Fibroblast of skin of right biceps (primary cell): ENCODE measurements around the gene PRDX5.

ENCODE experiments used
- DNase-seq: peaks from one replicate; pipeline ENCODE4 v3.0.0-alpha.2; 2013

The PRDX5 gene

DNA sequence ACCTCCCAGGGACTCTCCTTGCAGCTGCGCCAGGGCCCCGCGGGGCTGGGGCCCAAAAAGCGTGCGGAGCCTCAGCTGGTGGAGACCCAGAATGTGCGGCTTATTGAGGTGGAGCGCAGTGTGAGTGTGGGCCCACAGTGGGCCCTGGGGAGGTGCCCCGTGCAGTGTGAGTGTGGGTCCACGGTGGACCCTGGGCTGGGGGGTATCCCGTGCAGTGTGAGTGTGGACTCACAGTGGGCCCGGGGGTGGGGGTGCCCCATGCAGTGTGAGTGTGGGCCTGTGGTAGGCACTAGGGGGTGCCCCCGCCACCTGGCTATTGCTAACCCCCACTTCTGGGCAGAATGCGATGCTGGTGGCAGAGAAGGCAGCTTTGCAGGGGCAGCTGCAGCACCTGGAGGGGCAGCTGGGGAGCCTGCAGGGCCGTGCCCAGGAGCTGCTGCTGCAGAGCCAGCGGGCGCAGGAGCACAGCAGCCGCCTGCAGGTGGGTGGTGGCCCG is 33.3 kb downstream of the PRDX5 start:
- DNase-seq, result no peak

DNA sequence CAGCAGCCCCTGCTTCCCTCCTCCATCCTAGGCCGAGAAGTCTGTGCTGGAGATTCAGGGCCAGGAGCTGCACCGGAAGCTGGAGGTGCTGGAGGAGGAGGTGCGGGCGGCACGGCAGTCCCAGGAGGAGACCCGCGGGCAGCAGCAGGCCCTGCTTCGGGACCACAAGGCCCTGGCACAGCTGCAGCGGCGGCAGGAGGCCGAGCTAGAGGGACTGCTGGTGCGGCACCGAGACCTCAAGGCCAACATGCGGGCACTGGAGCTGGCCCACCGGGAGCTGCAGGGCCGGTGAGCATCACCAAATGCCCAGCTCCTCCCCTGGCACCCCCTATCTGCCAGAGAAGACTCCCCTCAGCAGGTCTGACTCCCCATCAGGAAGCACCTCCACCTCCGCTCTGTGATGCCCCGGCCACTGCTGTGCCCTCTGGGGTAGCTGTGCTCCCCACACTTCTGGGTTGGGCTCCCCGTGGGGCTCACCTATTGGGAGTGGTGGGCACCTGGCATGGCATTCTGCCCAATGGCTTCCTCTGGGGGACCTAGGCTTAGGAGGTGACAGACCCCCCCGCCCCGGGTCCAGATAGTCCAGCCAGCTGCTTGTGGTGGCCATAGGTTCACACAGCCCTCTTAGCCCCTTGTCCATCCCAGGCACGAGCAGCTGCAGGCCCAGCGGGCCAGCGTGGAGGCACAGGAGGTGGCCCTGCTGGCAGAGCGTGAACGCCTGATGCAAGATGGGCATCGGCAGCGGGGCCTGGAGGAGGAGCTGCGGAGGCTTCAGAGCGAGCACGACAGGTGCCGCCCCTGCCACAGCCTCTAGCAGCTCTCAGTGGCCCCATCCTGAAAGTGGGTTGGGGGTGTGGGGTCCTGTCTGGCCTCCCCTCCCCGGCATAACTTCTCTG is 34.4 kb downstream of the PRDX5 start:
- DNase-seq, result no peak

DNA sequence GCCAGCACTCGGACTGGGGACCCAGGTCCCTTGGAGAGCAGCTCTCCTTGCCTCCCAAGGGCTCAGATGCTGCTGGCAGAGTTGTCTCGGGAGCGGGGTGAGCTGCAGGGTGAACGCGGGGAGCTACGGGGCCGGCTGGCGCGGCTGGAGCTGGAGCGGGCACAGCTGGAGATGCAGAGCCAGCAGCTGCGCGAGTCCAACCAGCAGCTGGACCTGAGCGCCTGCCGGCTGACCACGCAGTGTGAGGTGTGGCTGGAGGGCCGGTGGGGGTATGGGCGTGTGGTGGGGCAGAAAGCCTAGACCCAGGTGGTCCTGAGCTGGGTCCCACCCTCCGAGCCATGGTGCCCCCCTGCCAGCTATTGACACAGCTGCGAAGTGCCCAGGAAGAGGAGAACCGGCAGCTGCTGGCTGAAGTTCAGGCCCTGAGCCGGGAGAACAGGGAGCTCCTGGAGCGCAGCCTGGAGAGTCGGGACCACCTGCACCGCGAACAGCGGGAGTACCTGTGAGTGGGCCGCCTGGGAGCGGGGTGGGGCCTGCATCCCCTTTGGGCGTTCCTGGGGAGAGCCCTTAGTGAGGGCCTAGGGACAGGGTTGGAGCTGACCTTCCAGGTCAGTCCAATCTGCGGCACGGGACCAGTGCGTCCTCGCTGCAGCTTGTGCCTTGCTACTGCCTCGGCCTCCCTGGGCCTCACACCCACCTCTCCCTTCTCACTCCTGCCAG is 35.2 kb downstream of the PRDX5 start:
- no peak for DNase-seq

DNA sequence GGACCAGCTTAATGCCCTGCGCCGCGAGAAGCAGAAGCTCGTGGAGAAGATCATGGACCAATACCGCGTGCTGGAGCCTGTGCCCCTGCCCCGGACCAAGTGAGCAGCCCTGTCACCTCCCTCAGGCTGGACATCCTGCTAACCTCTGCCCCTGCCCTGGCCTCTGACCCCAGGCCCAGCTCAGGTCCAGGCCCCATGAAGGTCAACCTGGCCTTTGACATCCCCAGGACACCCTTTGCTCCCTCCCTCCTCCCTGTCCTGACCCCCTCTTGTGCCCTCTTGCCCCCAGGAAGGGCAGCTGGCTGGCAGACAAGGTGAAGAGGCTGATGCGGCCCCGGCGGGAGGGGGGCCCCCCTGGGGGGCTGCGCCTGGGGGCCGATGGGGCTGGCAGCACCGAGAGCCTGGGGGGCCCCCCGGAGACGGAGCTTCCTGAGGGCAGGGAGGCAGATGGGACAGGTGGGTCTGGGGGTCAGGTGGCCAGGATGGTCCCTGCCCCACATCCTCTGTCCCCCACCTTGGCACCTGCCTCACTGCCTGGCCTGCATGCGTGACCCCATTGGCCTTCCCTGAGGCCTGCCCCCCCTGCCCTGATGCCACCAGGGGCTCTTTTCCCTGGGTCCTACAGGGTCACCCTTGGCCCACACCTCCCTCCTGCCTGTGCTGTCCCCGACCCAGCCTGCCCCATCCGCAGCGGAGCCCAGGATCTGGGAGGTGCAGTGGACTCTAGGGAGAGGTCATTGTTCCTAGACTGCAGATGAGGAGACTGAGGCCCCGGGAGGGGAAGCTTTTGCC is 36.0 kb downstream of the PRDX5 start:
- DNase-seq, result no peak

DNA sequence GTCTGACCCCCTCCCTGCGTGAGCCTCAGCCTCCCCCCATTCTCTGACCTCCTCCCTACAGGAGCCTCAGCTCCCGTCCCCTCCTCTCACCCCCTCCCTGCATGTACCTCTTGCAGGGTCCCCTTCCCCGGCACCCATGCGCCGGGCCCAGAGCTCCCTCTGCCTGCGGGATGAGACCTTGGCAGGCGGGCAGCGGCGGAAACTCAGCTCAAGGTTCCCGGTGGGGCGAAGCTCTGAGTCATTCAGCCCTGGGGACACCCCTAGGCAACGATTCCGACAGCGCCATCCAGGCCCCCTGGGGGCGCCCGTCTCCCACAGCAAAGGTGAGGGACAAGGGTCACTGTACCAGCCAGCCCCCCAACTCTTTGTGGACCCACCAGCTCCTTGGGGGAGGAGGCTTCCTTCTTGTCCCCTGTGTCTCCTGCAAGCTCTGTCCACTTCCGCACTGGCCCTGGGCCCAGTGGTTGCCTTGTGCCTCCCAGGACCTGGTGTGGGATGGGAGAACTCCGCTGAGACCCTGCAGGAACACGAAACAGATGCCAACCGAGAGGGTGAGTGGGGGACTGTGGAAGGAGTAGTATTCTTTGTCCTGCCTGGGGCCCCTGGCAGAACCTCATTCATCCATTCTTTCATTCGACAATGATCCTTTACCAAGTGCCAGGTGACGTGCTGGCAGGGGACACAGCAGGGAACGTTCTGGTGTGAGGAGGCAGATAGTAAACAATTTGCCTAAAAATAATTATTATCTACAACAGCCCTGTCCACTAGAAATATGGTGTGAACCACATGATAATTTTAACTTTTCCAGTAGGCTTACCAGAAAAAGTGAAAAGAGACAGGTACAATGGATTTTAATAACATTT is 37.4 kb downstream of the PRDX5 start:
- DNase-seq, result peak; percentile 85

DNA sequence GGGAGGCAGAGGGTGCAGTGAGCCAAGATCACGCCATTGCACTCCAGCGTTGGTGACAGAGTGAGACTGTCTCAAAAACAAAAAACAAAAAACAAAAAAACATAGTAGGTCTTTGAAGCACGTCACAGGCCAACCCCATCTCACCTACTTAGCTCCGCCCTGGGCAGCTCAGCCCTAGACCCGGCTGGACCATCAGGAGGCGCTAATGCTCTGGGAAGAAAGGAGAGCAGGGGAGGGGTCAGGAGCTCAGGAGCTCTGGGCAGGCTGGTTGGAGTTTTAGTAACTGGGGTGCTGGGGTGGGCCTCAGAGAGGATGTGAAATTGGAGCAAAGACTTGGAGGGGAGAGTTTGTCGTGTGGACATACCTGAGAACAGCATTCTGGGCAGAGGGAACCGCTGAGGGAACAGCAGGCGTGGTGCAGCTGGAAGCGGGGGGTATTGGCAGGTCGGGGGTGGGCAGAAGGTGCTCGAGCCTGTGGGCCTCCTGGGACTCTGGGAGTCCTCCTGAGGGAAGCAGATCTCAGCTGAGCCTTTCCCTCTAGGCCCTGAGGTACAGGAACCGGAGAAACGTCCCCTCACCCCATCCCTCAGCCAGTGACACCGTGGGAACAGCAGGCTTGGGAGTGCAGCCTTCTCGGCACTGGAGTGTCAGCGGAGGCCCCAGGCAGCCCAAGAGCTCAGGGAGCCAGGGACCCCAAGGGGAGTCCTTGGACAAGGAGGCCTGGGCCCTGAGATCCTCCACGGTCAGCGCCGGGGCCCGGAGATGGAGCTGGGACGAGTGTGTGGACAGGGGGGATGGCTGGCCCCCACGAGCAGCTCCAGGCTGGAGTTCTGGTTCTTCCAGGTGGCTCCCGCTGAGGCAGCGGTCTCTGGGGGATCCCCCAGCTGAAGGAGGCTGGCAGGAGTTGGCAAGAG is 38.8 kb downstream of the PRDX5 start:
- DNase-seq, result peak; percentile 52

DNA sequence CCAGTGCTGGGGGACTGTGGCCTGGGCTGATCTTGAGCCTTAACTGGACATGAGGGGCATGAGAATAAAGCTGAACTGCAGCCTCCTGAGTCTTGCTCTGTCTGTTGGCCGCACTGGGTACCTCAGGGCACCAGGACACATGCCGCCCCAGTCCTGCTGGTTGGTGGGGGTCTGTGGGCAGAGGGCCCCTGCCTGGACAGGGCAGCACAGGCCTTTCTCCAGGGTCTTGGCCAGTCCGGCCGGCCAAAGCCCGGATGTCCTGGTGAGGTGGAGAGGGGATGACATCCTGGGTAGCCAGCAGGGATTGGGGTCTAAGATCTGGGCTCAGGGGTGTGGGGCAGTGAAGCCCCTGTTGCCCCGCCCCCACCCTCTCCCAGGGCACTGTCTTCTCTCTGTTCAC is 39.5 kb downstream of the PRDX5 start:
- no peak for DNase-seq

DNA sequence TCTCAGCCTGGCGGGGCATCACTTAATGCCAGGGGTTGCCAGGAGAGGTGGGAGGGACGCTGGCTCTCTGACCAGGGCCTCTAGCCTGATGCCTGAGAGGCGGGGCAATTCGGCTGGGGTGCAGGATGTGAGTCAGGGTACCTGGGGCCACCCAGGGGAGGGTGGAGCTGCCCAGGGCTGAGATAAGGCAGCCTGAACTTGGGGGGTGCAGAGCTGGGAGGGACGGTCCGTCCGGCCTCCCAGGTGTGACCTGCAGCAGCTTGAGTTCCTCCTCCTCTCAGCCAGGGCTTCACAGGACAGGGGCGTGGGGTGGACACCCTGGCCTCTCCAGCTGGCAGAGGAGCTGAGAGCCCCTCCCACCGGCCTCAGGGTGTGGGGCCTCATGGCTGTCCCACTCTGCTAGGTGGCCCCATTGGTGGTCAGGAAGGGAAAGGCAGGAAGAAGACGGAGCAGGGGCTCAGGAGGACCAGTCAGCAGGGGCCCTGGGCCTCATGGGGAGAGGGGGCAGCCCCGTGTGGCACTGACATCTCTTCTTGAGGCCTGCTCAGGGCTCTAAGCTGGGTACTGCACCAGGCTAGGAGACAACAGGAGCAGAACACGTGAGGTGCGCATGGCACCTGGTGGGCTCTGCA is 40.1 kb downstream of the PRDX5 start:
- DNase-seq, result peak; percentile 24

DNA sequence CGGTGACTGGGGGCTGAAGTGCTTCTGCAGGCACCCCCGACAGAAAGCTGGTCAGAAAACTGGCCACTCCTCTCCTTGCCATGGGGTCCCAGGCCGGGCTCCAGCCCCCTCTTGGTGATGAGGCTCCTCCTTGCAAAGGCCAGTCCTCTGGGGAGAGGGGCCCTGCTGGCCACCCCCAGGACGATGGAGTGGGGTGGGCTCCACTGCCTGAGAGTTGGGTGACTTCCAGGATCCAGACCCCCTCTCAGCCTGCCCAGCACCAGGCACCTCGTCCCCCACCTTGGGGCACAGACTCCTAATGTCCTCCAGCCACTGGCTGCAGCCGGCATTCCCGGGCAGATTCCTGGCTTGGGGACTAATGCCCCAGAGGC is 40.6 kb downstream of the PRDX5 start:
- DNase-seq, result no peak

DNA sequence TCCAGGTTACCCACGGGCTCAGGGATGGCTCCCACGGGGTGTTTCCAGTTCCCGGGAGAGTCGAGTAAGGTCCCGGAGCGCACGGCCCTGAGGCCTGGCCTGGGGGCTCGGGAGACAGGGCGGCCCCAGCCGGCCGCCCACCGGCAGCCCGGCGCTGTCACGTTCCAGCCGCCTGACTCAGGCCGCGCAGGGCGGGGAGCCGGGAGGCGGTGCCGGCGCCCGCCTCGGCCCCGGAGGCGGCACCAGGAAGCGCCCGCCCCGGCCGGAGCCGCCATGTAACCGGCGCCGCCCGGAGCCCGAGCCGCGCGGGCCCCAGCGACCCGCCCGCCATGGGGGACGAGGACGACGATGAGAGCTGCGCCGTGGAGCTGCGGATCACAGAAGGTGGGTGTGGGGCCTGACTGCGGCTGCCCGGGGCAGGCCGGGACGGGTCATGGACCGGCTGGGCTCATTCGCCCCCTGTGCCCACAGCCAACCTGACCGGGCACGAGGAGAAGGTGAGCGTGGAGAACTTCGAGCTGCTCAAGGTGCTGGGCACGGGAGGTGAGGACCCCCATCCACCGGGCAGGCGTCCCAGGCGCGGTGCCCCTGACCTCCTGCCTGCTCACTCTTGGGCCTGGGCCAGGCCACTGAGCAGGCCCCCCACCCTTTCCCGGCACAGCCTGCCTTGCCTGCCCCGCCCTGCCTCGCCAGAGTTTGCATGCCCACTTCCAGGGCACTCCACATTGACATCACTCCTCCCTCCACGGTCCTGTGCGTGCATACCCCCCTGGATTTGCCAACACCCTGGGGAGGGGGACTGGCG is 41.2 kb downstream of the PRDX5 start, which contains the start of gene RPS6KA4:
TSS of gene RPS6KA4 (plus strand) at position 256 of the 805 bp plus-strand sequence. CDS start at position 330, 74 bp downstream.
- peak; percentile 77 for DNase-seq

DNA sequence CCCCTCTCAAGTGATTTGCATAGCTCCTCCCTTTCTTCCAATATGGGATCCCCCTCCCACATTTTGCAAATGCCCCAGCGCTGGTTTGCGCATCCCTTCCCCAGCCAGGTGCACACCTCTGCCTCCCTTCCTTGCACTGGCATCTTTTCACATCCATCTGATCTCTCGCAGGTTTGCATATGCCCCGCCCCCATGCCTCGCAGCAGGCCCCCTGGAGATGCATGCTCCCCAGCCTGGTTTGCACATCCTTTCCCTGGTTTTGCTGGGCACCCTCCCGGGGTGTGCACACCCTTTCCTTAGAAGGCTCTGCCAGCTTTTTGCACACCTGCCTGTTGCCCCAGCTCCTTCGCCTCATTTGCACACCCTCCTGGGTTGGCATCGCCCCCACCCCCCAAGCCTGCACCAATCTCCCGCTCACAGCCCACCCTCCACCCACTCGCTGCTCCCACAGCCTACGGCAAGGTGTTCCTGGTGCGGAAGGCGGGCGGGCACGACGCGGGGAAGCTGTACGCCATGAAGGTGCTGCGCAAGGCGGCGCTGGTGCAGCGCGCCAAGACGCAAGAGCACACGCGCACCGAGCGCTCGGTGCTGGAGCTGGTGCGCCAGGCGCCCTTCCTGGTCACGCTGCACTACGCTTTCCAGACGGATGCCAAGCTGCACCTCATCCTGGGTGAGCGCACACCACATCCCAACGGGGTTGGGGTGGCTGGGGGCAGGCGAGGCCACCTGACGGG is 42.0 kb downstream of the PRDX5 start:
- no peak for DNase-seq

DNA sequence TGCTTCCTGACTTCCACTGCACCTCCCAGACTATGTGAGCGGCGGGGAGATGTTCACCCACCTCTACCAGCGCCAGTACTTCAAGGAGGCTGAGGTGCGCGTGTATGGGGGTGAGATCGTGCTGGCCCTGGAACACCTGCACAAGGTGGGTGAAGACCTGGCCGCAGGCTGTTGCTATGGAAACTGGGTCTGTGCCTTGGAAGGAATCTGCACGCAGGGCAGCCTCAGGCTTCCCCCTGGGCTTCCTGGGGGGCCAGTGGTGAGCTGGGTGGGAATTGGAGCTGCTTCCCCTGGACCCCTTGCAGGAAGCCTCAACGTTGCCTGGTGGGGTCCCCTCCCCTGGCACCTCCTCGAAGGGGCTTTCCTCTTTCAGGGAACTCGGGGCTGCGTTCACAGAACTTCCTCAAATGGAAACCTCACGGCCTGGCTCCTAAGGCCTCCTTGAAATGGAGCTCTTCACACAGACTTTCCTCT is 42.6 kb downstream of the PRDX5 start:
- no peak for DNase-seq

DNA sequence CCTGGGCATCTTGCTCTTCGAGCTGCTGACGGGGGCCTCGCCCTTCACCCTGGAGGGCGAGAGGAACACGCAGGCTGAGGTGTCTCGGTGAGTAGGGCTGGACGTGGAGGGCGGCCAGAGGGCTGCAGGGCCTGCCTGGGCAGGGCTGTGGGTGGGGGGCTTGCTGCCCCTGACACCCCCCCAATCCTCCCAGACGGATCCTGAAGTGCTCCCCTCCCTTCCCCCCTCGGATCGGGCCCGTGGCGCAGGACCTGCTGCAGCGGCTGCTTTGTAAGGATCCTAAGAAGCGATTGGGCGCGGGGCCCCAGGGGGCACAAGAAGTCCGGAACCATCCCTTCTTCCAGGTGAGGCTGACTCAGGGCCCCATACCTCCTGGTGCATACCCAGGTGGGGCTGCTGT is 43.7 kb downstream of the PRDX5 start:
- DNase-seq, result no peak

DNA sequence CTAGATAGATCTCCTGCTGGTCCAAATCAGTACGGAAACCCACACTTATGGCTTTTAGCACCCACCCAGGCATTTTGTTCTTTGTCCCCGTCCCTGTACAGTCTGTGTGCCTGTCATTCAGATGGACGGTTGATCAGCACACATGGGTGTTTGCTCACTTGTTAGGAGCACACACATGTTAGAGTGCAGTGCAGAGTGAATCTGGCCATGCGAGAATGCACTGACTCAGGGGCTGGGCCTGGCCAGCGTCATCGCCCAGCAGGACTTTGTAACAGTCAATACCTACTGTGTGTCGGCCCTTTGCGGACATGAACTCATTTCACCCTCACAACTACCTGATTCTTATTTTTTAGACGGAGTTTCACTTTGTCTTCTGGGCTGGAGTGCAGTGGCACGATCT is 44.4 kb downstream of the PRDX5 start:
- no peak for DNase-seq

DNA sequence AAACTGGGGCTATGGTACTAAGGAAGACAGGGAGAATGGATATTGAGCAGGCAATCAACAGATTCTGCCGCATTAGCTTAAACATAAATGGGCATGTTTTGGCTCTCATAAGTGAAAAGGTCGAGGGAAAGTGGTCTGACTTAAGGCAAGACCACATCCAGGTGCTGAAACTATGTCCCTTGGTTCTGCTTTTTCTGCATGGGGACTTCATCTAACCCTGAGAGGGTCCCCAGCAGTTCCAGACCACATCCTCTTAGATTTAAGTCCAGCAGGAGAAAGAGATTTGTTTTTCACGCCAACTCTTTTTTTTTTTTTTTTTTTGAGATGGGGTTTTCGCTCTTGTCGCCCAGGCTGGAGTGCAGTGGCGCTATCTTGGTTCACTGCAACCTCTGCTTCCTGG is 46.5 kb downstream of the PRDX5 start:
- DNase-seq, result no peak

DNA sequence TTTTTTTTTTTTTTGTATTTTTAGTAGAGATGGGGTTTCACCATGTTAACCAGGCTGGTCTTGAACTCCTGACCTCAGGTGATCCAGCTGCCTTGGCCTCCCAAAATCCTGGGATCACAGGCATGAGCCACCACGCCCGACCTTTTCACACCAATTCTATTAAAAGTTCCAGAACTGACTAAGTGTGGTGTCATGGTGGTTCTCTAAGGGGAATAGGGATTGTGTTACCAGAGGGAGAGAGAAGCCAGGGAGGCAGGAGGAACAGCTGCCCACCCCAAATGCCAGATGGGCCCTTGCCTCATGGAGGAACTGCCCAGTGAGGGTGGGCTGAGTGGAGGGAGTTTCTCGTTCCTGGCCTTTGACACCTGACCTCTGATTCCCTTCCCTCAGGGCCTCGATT is 47.0 kb downstream of the PRDX5 start:
- DNase-seq, result no peak

DNA sequence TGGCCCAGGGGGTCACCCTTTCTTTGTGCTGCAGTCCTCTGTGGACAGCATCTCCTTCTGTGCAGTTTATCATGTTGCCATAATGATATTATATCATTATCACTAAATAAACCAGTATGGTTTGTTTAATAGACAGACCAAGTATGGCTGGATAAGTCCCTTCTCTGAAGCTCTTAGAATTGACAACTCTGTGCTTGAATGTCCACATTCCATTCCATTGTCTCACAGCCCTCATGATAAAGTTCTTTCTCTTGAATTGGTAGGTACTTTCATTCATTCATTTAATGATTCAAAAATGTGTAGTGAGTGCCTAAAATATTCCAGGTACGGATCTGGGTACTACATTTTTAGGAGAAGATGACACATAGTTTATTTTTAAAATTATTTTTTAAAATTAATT is 48.8 kb downstream of the PRDX5 start:
- peak; percentile 23 for DNase-seq

DNA sequence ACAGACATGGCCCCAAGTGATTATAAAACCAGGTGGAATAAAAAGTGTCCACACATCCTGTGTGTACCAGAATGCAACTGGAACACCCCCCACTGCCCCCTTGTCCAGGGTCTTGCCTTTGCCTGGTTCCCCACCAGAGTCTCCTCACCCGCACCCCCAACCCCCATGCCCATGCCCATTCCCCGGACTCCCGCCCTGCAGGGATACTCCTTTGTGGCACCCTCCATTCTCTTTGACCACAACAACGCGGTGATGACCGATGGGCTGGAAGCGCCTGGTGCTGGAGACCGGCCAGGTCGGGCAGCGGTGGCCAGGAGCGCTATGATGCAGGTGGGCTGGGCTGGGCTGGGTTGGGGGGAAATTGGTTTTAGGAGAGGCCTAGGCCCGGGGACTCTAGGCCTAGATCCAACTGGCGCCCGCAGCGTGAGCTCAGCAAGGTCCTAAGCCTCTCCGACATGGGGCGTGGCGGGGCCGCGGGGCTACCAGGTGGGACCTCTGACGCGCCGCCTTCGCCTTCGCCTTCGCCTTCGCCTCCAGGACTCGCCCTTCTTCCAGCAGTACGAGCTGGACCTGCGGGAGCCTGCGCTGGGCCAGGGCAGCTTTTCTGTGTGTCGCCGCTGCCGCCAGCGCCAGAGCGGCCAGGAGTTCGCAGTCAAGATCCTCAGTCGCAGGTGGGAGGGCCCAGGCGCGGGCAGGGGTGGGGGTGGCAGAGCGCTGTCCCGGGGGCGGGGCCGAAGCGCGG is 50.2 kb downstream of the PRDX5 start:
- no peak for DNase-seq
